ENCODE data around the gene AHRR. TPM values are rescaled to one million over a fixed set of nuclear protein-coding genes. Genes with fewer than 3 reads are reported as not detected.

AHRR gene
- total and polyA plus RNA-seq, 9 of the 15 experiments (the other 6 are each of a cell fraction or from before 2014, with no cell fraction given): 0.06 to 1.6 (median 0.75) TPM; not detected in 1

DNA sequence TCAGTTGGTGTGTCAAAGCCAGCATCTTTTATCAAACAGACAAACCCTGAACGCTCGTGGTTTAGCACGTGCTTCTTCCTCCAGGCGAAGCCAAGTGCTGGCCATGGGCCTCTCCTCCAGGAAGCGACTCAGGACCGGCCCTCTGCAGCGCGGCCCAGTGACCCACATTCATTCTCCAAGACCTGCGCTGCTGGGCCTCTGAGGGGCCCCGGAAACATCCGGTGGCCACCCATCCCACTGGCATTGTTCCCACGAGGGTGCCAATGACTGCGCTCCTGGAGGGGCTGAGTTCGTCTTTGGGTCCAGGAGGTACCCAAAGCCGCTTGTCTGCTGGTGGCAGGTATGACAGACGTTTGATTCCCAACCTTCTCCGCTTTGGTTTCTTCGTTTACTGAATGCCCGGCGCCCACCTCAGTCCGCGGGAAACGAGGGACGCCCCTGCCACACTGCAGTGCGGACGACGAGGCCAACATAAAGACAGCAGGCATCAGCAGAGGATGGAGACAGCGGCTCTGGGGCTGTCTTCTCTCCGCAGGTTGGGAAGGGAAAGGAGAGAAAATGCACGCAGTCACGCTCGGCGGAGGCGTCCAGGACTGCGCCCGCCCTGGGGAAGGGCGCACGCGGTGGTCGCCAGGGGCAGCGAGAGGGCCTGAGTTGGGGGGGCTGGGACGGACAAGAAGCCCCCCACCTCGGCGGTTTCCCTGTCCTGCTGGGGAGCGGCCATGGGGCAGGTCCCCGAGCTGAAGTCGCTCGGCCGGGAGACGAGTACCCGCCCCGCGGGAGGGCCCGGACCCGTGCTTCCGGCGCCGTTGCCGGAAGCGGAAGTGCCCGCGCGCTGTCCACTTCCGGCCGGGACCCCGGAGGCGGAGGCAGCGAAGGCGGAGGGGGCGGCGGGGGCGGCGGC is 121.1 kb downstream of the AHRR start, which contains the start of gene EXOC3 (continued):
- TF ChIP-seq THRAP3 (IDR thresholded peaks at IDR 0.05; ENCODE audit: borderline replicate concordance) (no peak), CREM (IDR thresholded peaks at IDR 0.05; ENCODE audit: low read depth) (peak; percentile 54; the same call in 1 of the 2 replicates), ARID4B (CRISPR knock-in tag; IDR thresholded peaks at IDR 0.05) (peak; percentile 87), ELF2 (CRISPR knock-in tag; IDR thresholded peaks at IDR 0.05) (peak; percentile 49; the same call in 1 of the 2 replicates)
- TF ChIP-seq, protein P1, sequence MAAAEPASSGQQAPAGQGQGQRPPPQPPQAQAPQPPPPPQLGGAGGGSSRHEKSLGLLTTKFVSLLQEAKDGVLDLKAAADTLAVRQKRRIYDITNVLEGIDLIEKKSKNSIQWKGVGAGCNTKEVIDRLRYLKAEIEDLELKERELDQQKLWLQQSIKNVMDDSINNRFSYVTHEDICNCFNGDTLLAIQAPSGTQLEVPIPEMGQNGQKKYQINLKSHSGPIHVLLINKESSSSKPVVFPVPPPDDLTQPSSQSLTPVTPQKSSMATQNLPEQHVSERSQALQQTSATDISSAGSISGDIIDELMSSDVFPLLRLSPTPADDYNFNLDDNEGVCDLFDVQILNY (CRISPR knock-in tag; IDR thresholded peaks at IDR 0.05): no peak
- TF ChIP-seq, protein P2, sequence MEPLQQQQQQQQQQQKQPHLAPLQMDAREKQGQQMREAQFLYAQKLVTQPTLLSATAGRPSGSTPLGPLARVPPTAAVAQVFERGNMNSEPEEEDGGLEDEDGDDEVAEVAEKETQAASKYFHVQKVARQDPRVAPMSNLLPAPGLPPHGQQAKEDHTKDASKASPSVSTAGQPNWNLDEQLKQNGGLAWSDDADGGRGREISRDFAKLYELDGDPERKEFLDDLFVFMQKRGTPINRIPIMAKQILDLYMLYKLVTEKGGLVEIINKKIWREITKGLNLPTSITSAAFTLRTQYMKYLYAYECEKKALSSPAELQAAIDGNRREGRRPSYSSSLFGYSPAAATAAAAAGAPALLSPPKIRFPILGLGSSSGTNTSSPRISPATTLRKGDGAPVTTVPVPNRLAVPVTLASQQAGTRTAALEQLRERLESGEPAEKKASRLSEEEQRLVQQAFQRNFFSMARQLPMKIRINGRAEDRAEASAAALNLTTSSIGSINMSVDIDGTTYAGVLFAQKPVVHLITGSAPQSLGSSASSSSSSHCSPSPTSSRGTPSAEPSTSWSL (CRISPR knock-in tag; IDR thresholded peaks at IDR 0.05; ENCODE audit: borderline replicate concordance): no peak
- TF ChIP-seq, protein P3, sequence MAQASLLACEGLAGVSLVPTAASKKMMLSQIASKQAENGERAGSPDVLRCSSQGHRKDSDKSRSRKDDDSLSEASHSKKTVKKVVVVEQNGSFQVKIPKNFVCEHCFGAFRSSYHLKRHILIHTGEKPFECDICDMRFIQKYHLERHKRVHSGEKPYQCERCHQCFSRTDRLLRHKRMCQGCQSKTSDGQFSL (CRISPR knock-in tag; IDR thresholded peaks at IDR 0.05): no peak
- TF ChIP-seq, protein P3 (tag; IDR thresholded peaks at IDR 0.05): no peak
